IPS-NIHi7 (cell line): ENCODE measurements around the gene RAPGEF2.
"Not testable (repeated sequence)": the region's sequence is repeated elsewhere in the genome, so short reads cannot be mapped to it uniquely, and the experiment has no call there.

Experiments
- DNase-seq: peaks from one replicate; pipeline ENCODE4 v3.0.0; 2012; ENCODE audit warnings: mixed read lengths; ENCODE audit errors: extremely low spot score

Gene RAPGEF2

DNA sequence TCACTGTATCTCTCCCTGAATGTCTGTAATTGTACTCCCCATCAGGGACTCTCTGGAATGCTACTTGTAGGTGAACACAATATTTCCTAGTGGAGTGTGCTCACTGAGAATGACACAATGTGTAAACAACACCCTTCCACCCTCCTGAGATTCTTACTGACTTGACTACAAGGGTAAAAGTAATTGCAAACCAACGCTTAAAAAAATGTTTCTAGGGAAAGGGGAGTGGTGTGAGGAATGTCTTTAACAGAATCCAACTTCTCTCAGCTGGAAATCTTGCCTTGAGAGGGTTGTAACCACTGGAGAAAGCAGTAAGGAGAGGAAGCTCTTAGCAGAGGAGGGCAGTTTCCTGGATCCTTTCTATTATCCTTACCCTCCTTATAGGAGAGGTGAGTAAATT lies 5.1 kb upstream of the RAPGEF2 start:
- peak; percentile 15 for DNase-seq

DNA sequence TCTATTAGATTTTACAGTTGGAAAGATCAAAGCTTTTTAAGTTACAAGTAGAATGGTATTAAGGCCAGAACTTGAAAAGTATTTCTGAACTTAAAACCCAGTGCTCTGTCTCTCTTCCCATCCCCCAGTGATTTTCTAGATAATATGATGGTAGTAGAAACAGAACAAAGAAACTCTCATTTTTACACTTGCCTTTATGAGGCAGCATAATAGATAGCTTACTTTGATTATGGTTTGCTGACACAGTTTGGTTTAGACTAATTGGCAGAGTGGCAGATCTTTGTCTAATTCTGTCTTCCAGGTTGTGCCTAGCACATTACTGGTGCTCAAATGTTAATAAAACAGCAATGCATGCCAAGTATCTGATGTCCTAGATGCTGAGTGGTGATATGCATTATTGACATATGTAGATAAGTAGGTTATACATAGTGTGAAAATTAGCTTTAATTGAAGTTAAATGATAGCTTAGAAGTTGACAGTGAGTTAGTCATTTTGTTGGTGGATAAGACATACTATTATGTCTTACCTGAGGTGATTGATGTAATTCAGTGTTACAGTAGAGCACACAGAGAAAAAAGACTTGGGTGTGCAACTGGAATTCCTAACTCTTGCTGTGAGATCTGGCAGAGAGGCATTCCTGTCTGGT lies 4.3 kb upstream of the RAPGEF2 start:
- DNase-seq, result no peak

- peak; percentile 21 for DNase-seq
Observed at GRCh38 chr4:159101988-159102621, 774 bp upstream of the RAPGEF2 start.

DNA sequence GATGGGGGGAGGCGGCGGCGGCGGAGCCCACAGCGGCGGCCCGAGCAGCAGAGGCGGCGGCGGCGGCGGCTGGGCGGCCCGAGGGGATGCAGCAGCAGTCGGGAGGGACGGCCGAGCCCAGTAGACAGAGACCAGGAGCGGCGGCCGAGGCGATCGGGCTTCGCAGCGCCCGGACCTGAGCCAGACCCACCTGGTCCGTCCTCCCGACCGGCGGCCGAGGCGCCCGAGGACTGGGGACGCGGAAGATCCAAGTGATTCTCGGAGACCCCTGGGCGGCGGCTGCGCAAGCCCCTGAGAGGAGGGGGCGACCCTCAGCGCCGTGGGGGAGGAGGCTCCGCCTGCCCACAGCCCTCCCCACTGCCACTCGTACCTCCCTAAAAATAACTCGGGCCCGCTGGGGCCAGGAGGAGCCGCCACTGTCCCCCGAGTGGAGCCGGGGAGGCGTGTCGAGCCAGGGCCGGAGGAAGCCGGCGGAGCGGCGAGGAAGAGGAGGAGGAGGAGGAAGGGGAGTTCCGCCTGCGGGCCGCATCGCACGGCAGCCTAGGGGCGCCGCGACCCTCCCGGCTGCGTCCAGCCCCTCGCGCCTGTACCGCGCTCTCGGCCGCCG lies 608 bp downstream of the RAPGEF2 start:
- peak; percentile 39 for DNase-seq

DNA sequence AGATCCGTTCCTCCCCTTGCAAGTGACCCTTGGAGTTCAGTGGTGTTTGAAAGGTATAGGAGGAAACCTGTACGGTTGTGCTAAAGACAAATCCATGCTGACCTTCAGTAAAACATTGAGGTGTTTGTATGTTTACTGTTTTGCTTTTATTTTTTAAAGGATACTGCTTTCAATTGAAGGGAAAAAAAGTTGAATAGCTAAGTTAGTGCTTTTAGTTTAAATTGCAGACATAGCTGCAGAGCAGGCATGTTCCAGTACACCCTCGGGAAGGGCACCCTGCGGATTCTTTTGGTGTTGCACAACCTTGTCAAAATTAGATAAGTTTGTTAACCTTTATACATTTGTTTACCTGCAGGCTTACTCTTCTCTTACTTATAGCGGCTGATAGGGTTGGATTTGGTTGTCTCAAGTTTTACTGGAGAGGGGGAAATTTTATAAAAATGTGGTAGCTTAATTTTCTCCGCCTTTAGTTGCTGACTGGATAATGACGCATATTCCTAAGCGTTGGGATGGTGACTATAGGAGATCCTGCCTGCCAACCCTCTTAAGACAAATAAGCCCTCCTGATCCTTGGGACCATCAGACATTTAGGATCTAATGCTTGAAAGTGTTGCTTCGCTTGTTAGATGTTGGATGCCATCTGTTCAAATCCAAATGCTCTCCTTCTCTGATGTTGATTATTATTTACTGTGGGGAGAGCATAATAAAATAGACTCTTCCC lies 2.0 kb downstream of the RAPGEF2 start:
- no peak for DNase-seq

GRCh38 chr4:159105761-159106243 lies 2.9 kb downstream of the RAPGEF2 start:
- no peak for DNase-seq

GRCh38 chr4:159106636-159107035 lies 3.8 kb downstream of the RAPGEF2 start:
- DNase-seq, result no peak

DNA sequence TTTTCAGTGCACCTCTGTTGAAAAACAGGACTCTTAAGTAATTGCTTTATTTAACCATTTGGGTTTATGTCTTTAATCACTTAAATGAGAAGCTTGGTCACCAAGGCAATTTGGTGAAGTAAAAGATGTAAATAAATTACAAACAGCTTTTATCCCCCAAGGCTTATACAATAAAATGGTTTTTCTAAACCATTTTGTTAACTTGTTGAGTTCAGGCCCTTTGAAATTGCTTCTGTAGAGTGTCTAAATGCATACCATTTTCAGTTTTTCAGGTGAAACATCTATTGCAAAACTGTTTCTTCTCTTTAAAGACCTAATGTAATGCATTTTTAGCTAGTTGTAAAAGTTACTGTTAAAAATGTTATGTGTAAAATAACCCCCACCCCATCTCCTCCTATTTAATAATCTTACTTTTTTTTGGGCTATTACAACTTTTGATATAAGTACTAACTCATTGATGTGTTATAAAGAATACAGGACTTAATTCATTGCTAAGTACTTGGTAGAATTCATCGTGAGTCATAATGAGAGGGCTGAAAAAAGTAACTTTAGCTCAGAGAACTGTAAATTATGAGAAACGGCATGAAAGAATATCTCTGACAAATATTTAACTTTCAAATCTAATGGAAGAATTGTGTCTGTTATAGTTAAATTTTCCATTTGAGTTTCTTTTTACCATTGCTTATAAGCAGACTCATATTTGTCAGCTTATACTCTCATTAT lies 4.5 kb downstream of the RAPGEF2 start:
- DNase-seq, result no peak

- DNase-seq, result no peak
Observed at GRCh38 chr4:159108124-159108523, 5.2 kb downstream of the RAPGEF2 start.

DNA sequence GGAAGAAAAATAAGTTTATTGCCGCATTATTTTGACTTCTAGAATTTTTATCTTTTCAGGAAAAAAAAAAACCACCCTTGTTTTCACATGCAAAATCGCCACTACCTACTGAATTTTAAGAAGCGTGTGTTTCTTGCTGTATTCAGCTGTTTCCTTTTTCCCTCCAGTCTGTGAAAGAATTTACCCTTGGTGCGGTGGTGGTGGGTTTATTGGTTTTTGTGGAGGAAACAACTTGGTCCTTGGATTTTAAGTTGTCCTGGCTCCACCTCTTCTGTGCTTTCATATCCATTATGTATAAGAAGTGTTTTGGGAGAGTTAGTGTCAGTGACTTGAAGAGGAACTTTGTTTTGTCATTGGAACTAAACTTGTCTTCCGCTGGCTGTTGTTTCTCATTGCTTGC lies 8.1 kb downstream of the RAPGEF2 start:
- DNase-seq, result no peak

DNA sequence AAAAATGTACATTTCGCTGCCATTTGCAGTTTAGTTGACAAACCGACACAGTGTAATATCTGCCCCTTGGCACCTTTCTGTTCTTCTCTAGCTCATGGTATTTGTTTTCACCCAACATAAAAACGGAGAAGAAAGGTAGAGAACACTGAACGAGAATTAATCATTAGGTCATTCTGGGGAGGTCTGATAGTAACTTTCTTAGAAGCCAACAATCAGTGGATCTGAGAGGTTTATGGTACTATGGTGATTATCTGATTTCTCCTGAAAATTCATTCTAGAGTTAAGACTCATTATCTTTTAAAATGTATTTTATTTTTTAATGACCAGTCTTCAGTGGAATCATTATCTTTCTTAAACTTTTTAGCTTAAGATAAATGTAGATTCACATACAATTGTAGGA lies 8.5 kb downstream of the RAPGEF2 start:
- no peak for DNase-seq

DNA sequence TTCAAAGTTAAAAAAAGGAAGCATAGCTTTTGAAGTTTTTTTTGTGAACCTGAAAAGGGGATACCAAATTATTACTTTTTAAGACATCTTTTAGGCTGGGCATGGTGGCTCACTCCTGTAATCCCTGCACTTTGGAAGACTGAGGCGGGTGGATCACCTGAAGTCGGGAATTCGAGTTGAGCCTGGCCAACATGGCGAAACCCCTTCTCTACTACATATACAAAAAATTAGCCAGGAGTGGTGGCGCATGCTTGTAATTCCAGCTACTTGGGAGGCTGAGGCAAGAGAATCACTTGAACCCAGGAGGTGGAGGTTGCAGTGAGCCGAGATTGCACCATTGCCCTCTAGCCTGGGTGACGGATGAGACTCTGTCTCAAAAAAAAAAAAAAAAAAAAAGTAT lies 10.5 kb downstream of the RAPGEF2 start:
- DNase-seq, result not testable (repeated sequence)

- not testable (repeated sequence) for DNase-seq
Observed at GRCh38 chr4:159116098-159116497, 13.2 kb downstream of the RAPGEF2 start.

GRCh38 chr4:159116693-159117092 lies 13.8 kb downstream of the RAPGEF2 start:
- not testable (repeated sequence) for DNase-seq

DNA sequence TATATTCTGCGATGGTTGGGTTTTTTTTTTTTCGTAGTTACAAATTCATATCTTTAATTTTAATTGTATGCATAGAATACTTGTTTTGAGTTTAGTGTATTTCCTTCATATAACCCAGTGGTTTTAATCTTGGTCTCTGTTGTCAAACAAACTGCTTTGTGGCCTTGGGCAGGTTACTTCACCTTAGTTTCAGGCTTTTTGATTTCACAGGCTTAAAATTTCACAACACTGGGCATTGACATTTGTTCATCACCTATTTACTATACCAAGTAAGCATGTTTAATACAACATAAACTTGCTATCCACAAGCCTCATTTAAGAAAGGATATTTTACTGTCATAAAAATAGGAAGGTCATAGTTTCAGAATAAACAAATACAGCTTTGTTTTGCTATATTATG lies 14.7 kb downstream of the RAPGEF2 start:
- no peak for DNase-seq

DNA sequence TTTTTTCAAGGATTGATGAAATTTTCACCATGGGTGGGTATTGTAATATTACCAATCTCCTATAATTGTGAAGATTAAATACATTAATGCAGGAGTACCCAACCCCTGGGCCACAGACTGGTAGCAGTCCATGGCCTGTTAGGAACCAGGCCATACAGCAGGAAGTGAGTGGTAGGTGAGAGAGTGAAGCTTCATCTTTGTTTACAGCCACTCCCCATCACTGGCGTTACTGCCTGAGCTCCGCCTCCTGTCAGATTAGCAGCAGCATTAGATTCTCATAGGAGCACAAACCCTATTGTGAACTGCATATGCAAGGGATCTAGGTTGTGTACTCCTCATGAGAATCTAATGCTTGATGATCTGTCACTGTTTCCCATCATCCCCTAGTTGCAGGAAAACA lies 15.1 kb downstream of the RAPGEF2 start:
- DNase-seq, result no peak

- DNase-seq, result no peak
Observed at GRCh38 chr4:159121371-159121770, 18.5 kb downstream of the RAPGEF2 start.

DNA sequence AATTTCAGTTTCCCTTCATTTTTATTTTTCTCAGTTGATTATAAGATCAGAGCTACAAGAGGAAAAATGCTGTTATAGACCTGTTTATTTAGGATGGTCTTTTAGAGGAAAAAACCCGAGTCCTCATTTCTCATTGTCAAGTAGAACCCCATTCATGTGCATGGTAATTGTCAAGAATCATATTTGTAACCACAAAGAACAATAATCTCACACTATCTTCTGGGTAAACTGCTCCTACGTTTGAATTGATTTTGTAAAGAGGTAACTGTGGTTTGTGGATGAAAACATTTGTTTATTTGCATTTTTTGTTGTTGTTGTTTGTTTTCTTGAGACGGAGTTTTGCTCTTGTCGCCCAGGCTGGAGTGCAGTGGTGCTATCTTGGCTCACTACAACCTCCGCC lies 23.8 kb downstream of the RAPGEF2 start:
- DNase-seq, result no peak

GRCh38 chr4:159127745-159128518 lies 25.1 kb downstream of the RAPGEF2 start:
- DNase-seq, result no peak

- no peak for DNase-seq
Observed at GRCh38 chr4:159129814-159130550, 27.1 kb downstream of the RAPGEF2 start.
